Astrocyte (in vitro differentiated cells and primary cell): ENCODE results near the gene KL. TPM values are rescaled to one million over a fixed set of nuclear protein-coding genes. Genes with fewer than 3 reads are reported as not detected.

Source experiments
- DNase-seq: peaks from one replicate; pipeline ENCODE4 v3.0.0-alpha.2; 2010; ENCODE audit warnings: low read depth
- FAIRE-seq: peaks from 2 replicates; lab custom pipeline; 2011; peaks lifted over from hg19 to GRCh38; lab: Jason Lieb, UNC
- H2AFZ ChIP-seq: 2 replicates; pipeline ENCODE4 v1.6.0; 2012; ENCODE audit warnings: low read depth, low read length, inconsistent platforms
- H3K27ac ChIP-seq: 2 replicates; pipeline ENCODE4 v1.5.1; 2011; ENCODE audit warnings: low read depth, low read length, inconsistent platforms
- H3K27me3 ChIP-seq: 2 replicates; pipeline ENCODE4 v1.6.0; 2011; ENCODE audit warnings: low read length, inconsistent platforms; ENCODE audit not compliant: insufficient read depth
- H3K36me3 ChIP-seq: 2 replicates; pipeline ENCODE4 v1.5.1; 2011; ENCODE audit warnings: low read length, inconsistent platforms; ENCODE audit not compliant: insufficient read depth
- H3K4me1 ChIP-seq: 2 replicates; pipeline ENCODE4 v1.5.1; 2011; ENCODE audit warnings: low read length, inconsistent platforms; ENCODE audit not compliant: insufficient read depth
- H3K4me2 ChIP-seq: 2 replicates; pipeline ENCODE4 v1.6.0; 2012; ENCODE audit warnings: low read length, inconsistent platforms
- H3K4me3 ChIP-seq: 2 replicates; pipeline ENCODE4 v1.5.1; 2011; ENCODE audit warnings: low read depth, mild to moderate bottlenecking, low read length, inconsistent platforms; ENCODE audit not compliant: insufficient read depth
- H3K79me2 ChIP-seq: 2 replicates; pipeline ENCODE4 v1.6.0; 2012; ENCODE audit warnings: mild to moderate bottlenecking, low read length, inconsistent platforms; ENCODE audit not compliant: insufficient read depth
- H3K9ac ChIP-seq: 2 replicates; pipeline ENCODE4 v1.6.0; 2012; ENCODE audit warnings: mild to moderate bottlenecking, low read length, inconsistent platforms
- H3K9me3 ChIP-seq: 2 replicates; pipeline ENCODE4 v1.5.1; 2012; ENCODE audit warnings: low read depth, mild to moderate bottlenecking, low read length, inconsistent platforms; ENCODE audit not compliant: insufficient read depth
- H4K20me1 ChIP-seq: 2 replicates; pipeline ENCODE4 v1.6.0; 2012; ENCODE audit warnings: low read length, inconsistent platforms; ENCODE audit not compliant: insufficient read depth
- H3K27ac Mint-ChIP-seq: one replicate; pipeline ENCODE4 v1.8.0; 2021; ENCODE audit warnings: mild to moderate bottlenecking, mixed read lengths; ENCODE audit not compliant: unreplicated experiment
- H3K27me3 Mint-ChIP-seq: one replicate; pipeline ENCODE4 v1.8.0; 2021; ENCODE audit warnings: low read depth, mixed read lengths; ENCODE audit not compliant: unreplicated experiment
- H3K36me3 Mint-ChIP-seq: one replicate; pipeline ENCODE4 v1.8.0; 2021; ENCODE audit warnings: low read depth, mixed read lengths; ENCODE audit not compliant: unreplicated experiment
- H3K4me1 Mint-ChIP-seq: one replicate; pipeline ENCODE4 v1.8.0; 2021; ENCODE audit warnings: low read depth, mixed read lengths; ENCODE audit not compliant: unreplicated experiment
- H3K4me3 Mint-ChIP-seq: one replicate; pipeline ENCODE4 v1.8.0; 2021; ENCODE audit warnings: mild to moderate bottlenecking, moderate library complexity, mixed read lengths; ENCODE audit not compliant: unreplicated experiment
- H3K9me3 Mint-ChIP-seq: one replicate; pipeline ENCODE4 v1.8.0; 2021; ENCODE audit warnings: mild to moderate bottlenecking, mixed read lengths; ENCODE audit not compliant: unreplicated experiment
- EZH2 ChIP-seq: IDR thresholded peaks from 2 replicates; pipeline ENCODE4 v1.6.1; 2012; ENCODE audit warnings: mild to moderate bottlenecking, low read length, inconsistent platforms; ENCODE audit not compliant: insufficient read depth
- total RNA-seq: library from RNA; stranded (reverse); gene quantifications from 2 replicates; pipeline ENCODE4 v1.2.1, GENCODE V29; 2021
- TF ChIP-seq, protein P1 (sequence below): IDR thresholded peaks from 2 replicates; pipeline ENCODE4 v1.5.1; 2011; ENCODE audit warnings: low read depth, mild to moderate bottlenecking, inconsistent platforms, low read length, moderate library complexity; ENCODE audit not compliant: insufficient read depth

KL gene
- total RNA-seq, 1 donor from 2014 or later: 0.07 TPM

DNA sequence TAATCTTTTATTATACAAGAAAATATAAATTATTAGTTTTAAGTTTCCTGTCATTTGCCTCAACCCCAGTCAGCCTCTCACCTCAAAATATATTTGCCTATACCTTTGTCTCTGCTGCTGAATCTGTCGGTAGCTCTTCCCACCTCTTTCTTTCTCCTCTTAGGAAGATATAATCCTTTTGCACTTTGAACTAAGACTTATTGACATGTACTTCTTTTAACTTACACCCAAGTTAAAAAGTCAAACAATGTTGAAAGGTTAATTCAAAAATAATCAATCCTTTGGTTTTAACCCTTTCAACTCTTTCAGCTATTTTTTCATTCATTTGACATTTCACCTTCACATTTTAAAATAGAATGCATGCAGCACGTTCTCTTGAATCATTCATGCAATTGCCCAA is 9.0 kb upstream of the KL start:
- Histone ChIP-seq H3K79me2 (no peaks in the 10 kb centered on the region), H3K4me1 (no peaks in the 10 kb centered on the region), H3K36me3 (no peaks in the 10 kb centered on the region), H3K27ac (no peak overlapping the region), H3K9ac (no peak overlapping the region), H3K9me3 (no peaks in the 10 kb centered on the region), H3K4me2 (no peak overlapping the region), H2AFZ (no peak overlapping the region), H4K20me1 (no peaks in the 10 kb centered on the region), H3K4me3 (no peak overlapping the region), H3K27me3 (no peaks in the 10 kb centered on the region)
- TF ChIP-seq, protein P1, sequence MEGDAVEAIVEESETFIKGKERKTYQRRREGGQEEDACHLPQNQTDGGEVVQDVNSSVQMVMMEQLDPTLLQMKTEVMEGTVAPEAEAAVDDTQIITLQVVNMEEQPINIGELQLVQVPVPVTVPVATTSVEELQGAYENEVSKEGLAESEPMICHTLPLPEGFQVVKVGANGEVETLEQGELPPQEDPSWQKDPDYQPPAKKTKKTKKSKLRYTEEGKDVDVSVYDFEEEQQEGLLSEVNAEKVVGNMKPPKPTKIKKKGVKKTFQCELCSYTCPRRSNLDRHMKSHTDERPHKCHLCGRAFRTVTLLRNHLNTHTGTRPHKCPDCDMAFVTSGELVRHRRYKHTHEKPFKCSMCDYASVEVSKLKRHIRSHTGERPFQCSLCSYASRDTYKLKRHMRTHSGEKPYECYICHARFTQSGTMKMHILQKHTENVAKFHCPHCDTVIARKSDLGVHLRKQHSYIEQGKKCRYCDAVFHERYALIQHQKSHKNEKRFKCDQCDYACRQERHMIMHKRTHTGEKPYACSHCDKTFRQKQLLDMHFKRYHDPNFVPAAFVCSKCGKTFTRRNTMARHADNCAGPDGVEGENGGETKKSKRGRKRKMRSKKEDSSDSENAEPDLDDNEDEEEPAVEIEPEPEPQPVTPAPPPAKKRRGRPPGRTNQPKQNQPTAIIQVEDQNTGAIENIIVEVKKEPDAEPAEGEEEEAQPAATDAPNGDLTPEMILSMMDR: no peak
- no peak for DNase-seq
- Mint-ChIP-seq H3K9me3 (peaks cover 21% of the 10 kb centered on the region), H3K4me1 (peaks cover 7% of the 10 kb centered on the region), H3K36me3 (peaks cover 2% of the 10 kb centered on the region), H3K4me3 (no peak overlapping the region), H3K27ac (no peak overlapping the region), H3K27me3 (peaks cover 4% of the 10 kb centered on the region)
- no peak for FAIRE-seq

DNA sequence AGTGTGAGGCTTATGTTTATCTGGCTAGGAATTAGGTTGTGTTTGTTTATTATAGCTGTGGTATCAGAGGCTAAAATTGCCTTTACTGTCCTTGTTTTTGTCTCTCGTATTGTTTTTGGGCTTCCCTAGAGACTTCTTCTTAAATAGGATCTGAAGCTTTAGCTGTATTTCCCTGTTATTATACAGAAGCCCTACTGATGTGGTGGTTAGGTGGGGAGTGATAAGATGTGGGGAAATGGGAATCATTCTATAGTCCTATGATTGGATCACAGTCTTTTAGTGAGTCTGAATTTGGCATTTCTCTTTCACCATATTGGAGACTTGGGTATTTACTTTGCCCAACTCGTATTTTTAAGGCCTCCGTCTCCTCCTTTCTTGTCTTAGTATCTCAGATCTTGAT is 8.3 kb upstream of the KL start:
- Mint-ChIP-seq H3K9me3 (peaks cover 20% of the 10 kb centered on the region), H3K27ac (no peak overlapping the region), H3K4me1 (peaks cover 7% of the 10 kb centered on the region), H3K36me3 (peaks cover 2% of the 10 kb centered on the region), H3K4me3 (no peak overlapping the region), H3K27me3 (no peaks in the 10 kb centered on the region)
- H3K4me1 ChIP-seq: no peaks in the 10 kb centered on the region
- DNase-seq (no peak), FAIRE-seq (no peak)
- no peak overlapping the region for H3K4me2 ChIP-seq
- no peaks in the 10 kb centered on the region for H3K79me2 ChIP-seq
- H3K27ac ChIP-seq: no peak overlapping the region
- H3K9ac ChIP-seq: no peak overlapping the region
- H3K36me3 ChIP-seq: no peaks in the 10 kb centered on the region
- no peak for TF ChIP-seq EZH2
- TF ChIP-seq, protein P1: no peak
- H3K9me3 ChIP-seq: no peaks in the 10 kb centered on the region
- no peak overlapping the region for H3K4me3 ChIP-seq
- H2AFZ ChIP-seq: no peak overlapping the region
- H3K27me3 ChIP-seq: no peaks in the 10 kb centered on the region
- H4K20me1 ChIP-seq: no peaks in the 10 kb centered on the region

DNA sequence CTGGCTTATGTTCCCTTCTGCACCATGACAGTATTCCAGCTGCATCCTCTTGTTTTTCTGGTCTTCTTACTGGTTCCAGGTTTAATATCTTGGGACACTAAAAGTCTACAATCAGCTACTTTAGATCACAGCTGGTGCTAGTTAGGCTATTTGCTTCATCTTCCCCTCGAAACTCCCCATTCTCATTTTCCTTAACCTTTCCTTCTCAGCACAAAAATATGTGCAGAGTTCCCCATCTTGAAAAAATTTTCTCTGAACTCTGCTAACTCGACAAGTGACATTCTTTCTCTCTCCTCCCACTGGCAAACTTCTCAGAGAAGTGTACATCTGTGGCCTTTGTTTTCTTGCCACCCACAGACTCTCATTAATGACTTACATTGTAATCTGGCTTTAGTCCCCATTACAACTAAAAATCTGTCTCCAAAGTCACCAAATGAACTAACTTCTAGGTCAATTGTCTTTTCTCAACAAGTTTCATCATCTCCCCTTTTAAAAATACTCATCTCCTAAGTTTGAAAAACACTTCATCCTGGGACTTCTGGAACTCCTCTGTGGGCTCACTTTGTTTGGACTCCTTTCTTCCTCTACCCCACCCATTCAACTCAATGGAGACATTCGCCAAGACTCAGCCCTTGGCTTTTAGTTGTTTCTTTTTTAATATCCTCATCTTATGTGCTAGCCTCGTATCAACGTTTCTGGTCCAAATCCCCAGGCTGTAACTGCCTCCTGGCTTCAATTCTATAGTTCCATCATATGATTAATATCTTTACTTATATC is 7.1 kb upstream of the KL start:
- H3K4me1 Mint-ChIP-seq: peaks cover 7% of the 10 kb centered on the region
- FAIRE-seq: no peak
- TF ChIP-seq, protein P1: no peak
- no peak for TF ChIP-seq EZH2
- H3K36me3 ChIP-seq: no peaks in the 10 kb centered on the region
- no peaks in the 10 kb centered on the region for H3K36me3 Mint-ChIP-seq
- no peak overlapping the region for H3K27ac ChIP-seq
- H3K4me1 ChIP-seq: no peaks in the 10 kb centered on the region
- peaks cover 7% of the 10 kb centered on the region for H3K27me3 Mint-ChIP-seq
- no peaks in the 10 kb centered on the region for H3K79me2 ChIP-seq
- no peaks in the 10 kb centered on the region for H4K20me1 ChIP-seq
- H3K9me3 ChIP-seq: no peaks in the 10 kb centered on the region
- H3K9me3 Mint-ChIP-seq: peaks cover 15% of the 10 kb centered on the region
- no peak overlapping the region for H3K4me2 ChIP-seq
- H3K4me3 Mint-ChIP-seq: no peak overlapping the region
- no peak overlapping the region for H3K4me3 ChIP-seq
- no peak overlapping the region for H3K27ac Mint-ChIP-seq
- no peak for DNase-seq
- H3K27me3 ChIP-seq: no peaks in the 10 kb centered on the region
- H3K9ac ChIP-seq: no peak overlapping the region
- no peak overlapping the region for H2AFZ ChIP-seq
